Parathyroid adenoma (tissue), 2 donors: ENCODE measurements around the gene CRYGB.

Experiments used
- H2AFZ ChIP-seq: fragments of 300-600 bp; sonication (generic); one replicate; pipeline ENCODE4 v1.7.0; 2017; ENCODE audit warnings: antibody characterized with exemption, mild to moderate bottlenecking
- H3K27ac ChIP-seq: fragments of 300-600 bp; sonication (generic); one replicate; pipeline ENCODE4 v1.7.0; 2017
- H3K27me3 ChIP-seq: fragments of 300-600 bp; sonication (generic); one replicate; pipeline ENCODE4 v1.7.0; 2017; ENCODE audit warnings: low read length; ENCODE audit not compliant: control insufficient read depth, insufficient read depth
- H3K36me3 ChIP-seq: fragments of 300-600 bp; sonication (generic); one replicate; pipeline ENCODE4 v1.7.0; 2017; ENCODE audit warnings: low read length; ENCODE audit not compliant: control insufficient read depth, insufficient read depth
- H3K4me1 ChIP-seq: fragments of 300-600 bp; sonication (generic); one replicate; pipeline ENCODE4 v1.7.0; 2017; ENCODE audit warnings: control low read depth
- H3K4me2 ChIP-seq: fragments of 300-600 bp; sonication (generic); one replicate; pipeline ENCODE4 v1.7.0; 2017; ENCODE audit warnings: low read length
- H3K4me3 ChIP-seq: fragments of 300-600 bp; sonication (generic); one replicate; pipeline ENCODE4 v1.7.0; 2017; ENCODE audit warnings: low read depth, low read length
- H3K79me2 ChIP-seq: fragments of 300-600 bp; sonication (generic); one replicate; pipeline ENCODE4 v1.7.0; 2017; ENCODE audit warnings: control low read depth
- H3K9ac ChIP-seq: fragments of 300-600 bp; sonication (generic); one replicate; pipeline ENCODE4 v1.7.0; 2017; ENCODE audit warnings: mild to moderate bottlenecking
- H3K9me3 ChIP-seq: fragments of 300-600 bp; sonication (generic); one replicate; pipeline ENCODE4 v1.7.0; 2017; ENCODE audit warnings: low read length; ENCODE audit not compliant: control insufficient read depth
- TF ChIP-seq, protein P1 (sequence below): fragments of 300-600 bp; sonication (generic); IDR thresholded peaks from one replicate; pipeline ENCODE4 v1.7.0; 2017; ENCODE audit warnings: antibody characterized with exemption, mild to moderate bottlenecking
- donor health status: primary hyperparathyroidism.

Gene CRYGB

GRCh38 chr2:208097313-208097712 is 48.6 kb downstream of the CRYGB start:
- Histone ChIP-seq H3K36me3 (no peaks in the 10 kb centered on the region), H3K27ac (no peak overlapping the region), H3K79me2 (no peaks in the 10 kb centered on the region), H3K4me1 (no peaks in the 10 kb centered on the region), H3K27me3 (no peaks in the 10 kb centered on the region), H2AFZ (no peak overlapping the region), H3K4me2 (no peak overlapping the region), H3K9ac (no peak overlapping the region), H3K4me3 (no peak overlapping the region), H3K9me3 (no peaks in the 10 kb centered on the region)
- TF ChIP-seq, protein P1, sequence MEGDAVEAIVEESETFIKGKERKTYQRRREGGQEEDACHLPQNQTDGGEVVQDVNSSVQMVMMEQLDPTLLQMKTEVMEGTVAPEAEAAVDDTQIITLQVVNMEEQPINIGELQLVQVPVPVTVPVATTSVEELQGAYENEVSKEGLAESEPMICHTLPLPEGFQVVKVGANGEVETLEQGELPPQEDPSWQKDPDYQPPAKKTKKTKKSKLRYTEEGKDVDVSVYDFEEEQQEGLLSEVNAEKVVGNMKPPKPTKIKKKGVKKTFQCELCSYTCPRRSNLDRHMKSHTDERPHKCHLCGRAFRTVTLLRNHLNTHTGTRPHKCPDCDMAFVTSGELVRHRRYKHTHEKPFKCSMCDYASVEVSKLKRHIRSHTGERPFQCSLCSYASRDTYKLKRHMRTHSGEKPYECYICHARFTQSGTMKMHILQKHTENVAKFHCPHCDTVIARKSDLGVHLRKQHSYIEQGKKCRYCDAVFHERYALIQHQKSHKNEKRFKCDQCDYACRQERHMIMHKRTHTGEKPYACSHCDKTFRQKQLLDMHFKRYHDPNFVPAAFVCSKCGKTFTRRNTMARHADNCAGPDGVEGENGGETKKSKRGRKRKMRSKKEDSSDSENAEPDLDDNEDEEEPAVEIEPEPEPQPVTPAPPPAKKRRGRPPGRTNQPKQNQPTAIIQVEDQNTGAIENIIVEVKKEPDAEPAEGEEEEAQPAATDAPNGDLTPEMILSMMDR = no peak

- no peak overlapping the region for H3K27ac ChIP-seq
- no peaks in the 10 kb centered on the region for H3K79me2 ChIP-seq
- H2AFZ ChIP-seq = no peak overlapping the region
- no peak overlapping the region for H3K4me2 ChIP-seq
- H3K9me3 ChIP-seq = no peaks in the 10 kb centered on the region
- TF ChIP-seq, protein P1 = no peak
- no peak overlapping the region for H3K9ac ChIP-seq
- no peaks in the 10 kb centered on the region for H3K36me3 ChIP-seq
- H3K27me3 ChIP-seq = no peaks in the 10 kb centered on the region
- H3K4me1 ChIP-seq = no peaks in the 10 kb centered on the region
- no peak overlapping the region for H3K4me3 ChIP-seq
Measured at GRCh38 chr2:208096080-208096479, 49.9 kb downstream of the CRYGB start.

DNA sequence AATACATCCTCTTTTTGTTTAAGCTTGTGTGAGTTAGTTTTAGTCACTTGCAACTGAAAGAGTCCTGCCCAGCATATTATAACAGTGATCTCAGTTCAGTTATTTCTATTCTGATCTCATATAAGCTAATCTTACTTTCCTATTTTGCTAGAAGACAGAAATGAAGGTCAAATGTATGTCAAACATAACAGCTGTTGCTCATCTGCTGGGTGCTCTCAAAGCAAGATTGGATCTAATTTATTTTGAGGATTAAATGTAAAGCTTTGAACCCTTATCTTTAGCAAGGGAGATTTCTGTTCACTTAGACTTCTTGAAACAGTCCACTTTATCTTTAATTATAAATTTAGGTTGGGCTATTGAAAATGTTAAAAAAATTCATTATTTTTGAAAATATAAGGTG is 52.8 kb downstream of the CRYGB start:
- no peaks in the 10 kb centered on the region for H3K27me3 ChIP-seq
- no peak overlapping the region for H3K4me3 ChIP-seq
- TF ChIP-seq, protein P1 = no peak
- H3K4me1 ChIP-seq = no peaks in the 10 kb centered on the region
- no peak overlapping the region for H3K27ac ChIP-seq
- no peaks in the 10 kb centered on the region for H3K79me2 ChIP-seq
- H3K4me2 ChIP-seq = no peak overlapping the region
- no peaks in the 10 kb centered on the region for H3K9me3 ChIP-seq
- no peaks in the 10 kb centered on the region for H3K36me3 ChIP-seq
- H2AFZ ChIP-seq = no peak overlapping the region
- H3K9ac ChIP-seq = no peak overlapping the region
